Measurements from ENCODE around the gene LASP1NB.
A peak's percentile ranks its signal among the peaks of the same experiment; 100 is the strongest.
"Not testable (repeated sequence)": the region's sequence is repeated elsewhere in the genome, so short reads cannot be mapped to it uniquely, and the experiment has no call there.

Gene LASP1NB

DNA sequence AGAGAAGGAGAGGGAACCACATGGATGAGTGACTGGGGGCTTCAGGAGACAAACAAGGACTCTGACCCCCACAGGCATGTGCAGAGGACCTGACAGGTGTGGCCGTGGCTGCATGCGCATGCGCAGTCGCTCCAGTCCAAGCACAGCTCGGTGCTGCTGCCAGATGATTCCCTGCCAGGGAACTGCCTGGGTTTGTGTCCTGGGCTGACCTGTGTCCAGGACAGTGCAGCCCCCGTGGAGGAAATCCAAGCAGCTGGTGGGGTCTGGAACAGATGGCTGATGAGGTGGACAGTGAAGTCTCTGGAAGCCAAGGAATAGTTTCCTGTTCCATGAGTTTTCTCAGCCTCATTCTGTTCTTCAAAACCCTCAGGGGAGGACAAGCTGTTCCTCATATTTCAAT is 28.2 kb upstream of the LASP1NB start:
- DNase-seq (ENCODE audit: low read depth in 2 of 2) = no peak

DNA sequence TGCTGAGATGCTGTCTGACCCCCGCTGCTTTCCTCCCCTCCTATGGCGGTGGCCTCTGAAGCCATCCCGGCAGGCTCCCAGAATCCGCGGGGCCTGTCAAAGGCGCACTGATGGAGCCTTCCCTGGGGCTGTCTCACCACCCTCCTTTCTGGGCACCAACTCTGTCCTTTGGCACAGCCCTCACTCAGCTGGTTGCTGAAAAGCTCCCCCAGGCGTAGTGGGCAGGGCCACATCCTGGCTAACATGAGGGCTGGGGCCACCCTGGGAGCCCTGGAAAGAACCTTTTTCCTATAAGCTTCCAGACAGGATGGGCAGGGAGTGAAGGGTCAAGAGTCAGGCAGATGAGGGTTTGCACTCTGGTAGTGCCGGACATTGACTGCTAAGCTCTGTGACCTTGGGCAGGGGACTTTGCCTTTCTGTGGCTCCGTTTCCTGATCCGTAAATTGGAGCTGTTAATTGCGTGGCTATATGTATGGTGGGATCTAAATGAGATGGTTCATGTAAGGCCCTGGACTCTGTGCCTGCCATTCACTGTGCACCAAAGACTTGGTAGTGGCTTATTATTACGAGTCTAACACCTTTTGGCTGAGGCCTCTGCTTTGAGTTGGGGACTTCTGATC is 27.6 kb upstream of the LASP1NB start:
- no peak for DNase-seq (ENCODE audit: low read depth in 2 of 2)

DNA sequence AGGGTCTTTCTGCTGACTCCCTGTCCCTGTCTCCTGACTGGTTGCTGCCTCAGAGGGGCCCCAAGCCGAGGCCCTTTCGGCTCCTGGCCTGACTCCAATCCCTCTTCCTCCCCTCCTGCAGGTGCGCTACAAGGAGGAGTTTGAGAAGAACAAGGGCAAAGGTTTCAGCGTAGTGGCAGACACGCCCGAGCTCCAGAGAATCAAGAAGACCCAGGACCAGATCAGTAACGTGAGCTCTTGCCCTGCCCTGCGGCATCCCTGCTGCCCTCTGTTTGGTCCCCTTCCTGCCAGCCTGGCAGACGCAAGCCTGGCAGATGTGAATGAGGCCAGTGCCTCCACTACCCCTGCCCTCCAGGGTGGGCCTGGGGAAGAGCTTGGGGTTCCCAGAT is 27.1 kb upstream of the LASP1NB start:
- no peak for DNase-seq (ENCODE audit: low read depth in 2 of 2)

DNA sequence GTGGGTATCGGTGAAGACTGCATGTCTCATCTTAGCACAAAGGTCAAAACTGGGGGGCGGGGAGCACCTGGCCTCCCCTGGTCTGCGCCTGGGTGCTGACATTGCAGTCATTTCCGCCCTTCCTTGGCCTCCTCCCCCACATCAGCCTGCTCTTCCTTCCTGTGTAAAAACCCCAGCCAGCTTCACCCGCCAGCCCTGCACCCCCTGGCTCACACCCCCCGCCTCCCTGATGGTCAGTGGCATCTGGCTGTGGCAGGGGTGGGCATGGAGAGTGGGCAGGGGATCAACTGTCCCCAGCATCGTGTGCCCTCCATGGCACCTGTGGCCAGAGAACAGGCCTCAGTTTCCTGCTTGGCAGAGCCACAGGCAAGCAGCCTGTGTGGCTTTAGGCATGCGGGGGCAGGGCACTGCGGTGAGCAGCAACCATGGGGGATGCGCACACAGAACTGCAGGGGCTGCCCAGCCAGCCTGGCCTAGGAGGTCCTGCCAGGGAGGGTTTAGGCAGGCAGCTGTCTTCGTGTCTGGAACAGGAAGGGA is 26.5 kb upstream of the LASP1NB start:
- DNase-seq (ENCODE audit: low read depth in 2 of 2) = peak; percentile 56 to 68

DNA sequence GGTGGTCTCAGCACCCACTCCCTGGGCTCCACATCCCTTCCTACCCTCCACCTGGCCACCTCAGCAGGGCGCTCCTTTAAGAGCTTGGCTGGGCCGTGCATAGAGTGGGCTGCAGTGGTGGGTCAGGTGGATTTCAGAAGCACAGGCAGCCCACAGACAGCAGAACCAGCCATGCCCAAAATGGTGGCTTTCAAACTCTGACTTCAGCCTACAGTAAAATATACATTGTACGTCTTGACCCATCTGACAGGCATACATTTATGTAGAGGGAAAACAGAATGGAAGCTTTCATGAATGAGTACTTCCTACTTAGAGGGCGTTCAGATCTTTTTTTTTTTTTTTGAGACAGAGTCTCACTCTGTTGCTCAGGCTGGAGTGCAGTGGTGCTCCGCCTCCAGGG is 26.0 kb upstream of the LASP1NB start:
- DNase-seq (ENCODE audit: low read depth in 2 of 2) = no peak

DNA sequence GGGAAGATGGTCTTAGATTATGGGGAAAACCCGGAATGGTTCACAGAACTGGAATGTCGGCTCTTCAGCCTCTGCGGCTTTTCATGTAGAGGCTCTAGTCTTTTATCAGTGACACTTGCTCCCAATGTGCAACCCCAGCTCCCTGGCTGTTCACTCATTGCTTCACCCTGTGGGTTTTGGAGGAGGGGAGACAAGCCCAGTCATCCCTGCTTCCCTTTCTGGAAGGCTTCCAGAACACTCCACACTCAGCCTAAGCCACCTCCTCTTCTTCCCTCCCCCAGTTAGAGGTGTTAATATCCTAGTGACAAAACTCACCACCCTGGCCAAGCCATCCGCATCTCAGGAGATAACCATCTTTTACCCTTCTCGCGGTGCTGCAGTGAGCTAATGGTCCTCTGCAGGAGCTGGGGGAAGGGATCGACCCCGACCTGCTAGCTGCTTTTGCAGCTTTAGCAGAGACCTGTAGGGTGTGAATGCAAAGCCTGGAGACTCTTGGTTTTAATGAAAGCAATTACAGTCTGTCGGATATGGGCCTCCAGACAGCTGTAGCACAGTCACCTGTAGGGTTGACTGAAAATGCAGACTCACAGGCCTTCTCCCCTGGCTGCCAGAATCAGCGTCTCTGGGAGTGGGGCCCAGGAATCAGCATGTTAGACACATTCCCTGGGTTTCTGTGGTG is 24.3 kb upstream of the LASP1NB start:
- no peak for DNase-seq (ENCODE audit: low read depth in 2 of 2)

DNA sequence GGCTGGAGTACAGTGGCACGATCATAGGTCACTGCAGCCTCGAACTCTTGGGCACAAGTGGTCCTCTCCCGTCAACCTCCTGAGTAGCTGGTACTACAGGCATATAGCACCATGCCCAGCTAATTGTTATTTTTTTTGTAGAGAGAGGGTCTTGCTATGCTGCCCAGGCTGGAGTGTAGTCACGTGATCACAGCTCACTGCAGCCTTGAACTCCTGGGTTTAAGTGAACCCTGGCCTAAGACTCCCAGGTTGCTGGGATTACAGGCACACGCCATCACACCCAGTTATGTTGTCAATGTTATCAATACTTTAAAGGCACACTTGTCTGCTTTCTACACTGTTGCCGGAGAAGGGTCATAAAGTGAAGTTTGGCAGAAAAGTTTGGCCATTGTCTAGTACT is 22.0 kb upstream of the LASP1NB start:
- no peak for DNase-seq (ENCODE audit: low read depth in 2 of 2)

DNA sequence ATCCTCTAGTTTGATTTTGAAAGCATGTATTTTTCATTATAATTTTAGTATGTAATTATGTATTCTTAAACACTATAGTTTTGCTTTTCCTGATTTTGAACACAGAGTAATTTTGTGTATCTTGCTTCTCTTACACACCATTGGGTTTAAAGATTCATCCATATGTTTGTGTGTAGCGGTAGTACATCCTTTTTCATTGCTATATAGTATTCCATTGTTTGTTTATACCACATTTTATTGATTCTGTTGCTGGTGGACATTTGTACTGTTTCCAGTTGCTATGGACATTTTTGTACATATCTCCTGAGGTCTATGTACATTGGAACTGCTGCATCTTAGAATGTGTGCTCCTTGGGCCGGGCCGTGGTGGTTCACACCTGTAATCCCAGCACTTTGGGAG is 20.5 kb upstream of the LASP1NB start:
- no peak for DNase-seq (ENCODE audit: low read depth in 2 of 2)

DNA sequence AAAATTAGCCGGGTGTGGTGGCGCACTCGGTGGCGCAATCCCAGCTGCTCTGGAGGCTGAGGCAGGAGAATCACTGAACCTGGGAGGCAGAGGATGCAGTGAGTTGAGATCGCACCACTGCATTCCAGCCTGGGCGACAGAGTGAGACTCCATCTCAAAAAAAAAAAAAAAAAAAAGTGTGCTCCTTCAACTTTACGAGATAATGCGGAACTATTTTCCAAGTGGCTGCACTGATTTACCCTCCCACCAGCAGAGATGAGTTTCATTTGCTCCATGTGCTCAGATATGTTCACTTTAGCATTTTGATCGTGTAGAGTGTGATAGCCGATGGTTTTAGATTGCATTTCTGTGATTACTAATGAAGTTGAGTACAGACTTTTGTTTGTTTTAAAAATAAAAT is 20.0 kb upstream of the LASP1NB start:
- DNase-seq (ENCODE audit: low read depth in 2 of 2) = no peak

DNA sequence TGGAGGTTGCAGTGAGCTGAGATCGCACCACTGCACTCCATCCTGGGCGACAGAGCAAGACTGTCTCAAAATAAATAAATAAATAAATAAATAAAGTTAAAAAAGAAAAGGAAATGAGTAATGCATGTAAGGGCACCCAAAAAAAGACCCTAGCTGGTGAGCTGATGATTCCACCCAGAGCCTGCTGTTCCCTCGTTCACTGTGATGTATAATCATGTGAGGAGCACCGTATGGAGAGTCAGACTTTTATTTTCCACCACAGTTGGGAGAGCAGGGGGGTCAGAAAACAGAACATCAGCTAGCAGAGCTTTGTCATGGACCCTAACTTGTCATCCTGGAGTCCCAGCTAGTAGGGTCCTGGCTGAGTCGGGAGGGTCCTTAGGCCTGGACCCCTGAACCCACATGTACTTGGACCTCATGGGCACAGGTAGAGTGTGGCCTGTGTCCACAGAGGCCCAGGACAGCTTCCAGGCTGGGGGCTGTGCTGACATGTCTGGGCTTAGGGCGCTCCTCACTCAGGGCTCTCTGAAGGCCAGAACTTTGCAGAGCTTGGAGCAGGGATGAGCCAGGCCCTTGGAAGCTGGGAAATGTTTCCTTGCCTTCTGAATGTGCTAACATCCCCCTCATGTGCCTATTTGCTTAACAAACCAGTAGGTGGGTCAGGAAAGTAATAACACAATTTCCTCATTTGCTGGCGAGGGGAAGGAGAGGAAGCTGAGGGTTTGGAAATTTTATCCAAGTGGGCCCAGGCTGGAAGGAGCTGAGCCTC is 18.8 kb upstream of the LASP1NB start:
- no peak for DNase-seq (ENCODE audit: low read depth in 2 of 2)

DNA sequence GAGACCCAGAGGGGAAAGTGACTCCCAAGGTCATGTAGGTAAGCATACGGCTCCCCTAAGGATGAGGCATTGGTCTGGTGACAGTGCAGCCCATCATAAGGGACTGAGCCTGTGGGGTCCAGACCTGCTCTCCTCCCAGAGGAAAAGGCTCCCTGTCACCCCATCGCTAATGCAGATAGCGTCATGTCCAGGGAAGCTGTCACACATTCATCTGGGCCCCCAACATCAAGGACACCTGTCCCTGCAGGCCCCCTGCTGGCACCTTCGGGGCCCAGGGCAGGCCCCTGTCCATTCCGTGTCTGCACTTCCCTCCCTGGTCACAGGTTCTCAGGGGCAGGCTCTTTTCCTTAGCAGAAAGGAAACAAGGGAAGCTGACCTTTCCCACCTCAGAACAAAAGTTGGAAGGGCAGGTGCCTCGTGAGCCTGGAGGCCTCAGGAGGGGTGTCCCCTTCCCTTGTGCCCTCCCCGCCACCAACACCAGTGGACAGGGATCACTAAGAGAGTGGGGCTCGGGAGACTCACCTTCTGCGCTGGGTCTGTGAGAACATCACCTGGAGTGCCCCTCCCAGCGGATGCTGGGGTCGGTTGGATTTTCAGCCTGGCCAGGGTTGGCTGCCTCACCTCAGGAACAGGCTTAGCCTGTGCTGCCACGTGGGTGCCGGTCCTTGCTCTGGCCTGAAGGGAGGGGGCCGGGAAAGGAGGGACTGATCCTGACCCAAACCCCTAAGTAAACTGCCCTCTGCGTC is 17.3 kb upstream of the LASP1NB start:
- no peak for DNase-seq (ENCODE audit: low read depth in 2 of 2)

DNA sequence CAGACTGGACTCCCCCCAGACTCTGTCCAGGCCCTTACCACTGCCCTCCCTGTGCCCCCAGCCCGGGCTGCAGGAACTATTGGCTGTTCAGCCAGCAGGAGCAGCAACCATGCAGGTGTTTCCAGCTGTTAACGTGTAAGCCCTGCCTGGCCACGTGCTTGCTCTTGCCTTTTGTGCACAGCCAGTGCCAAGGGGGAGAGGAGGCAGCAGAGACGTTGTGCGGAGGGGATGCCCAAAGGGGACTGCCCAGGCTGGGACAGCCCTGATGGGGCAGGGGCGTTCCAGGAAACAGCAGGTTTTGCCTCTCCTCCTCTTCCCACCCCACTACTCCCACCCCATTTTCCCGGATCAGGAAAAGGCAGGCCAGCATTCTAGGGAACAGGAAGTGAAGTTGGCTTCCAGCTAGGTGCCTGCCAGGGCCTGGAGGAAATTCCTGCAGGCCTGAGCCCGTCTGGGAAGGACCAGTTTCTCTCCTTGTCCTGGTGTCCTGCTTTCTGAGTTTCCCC is 16.7 kb upstream of the LASP1NB start:
- DNase-seq (ENCODE audit: low read depth in 2 of 2) = no peak

DNA sequence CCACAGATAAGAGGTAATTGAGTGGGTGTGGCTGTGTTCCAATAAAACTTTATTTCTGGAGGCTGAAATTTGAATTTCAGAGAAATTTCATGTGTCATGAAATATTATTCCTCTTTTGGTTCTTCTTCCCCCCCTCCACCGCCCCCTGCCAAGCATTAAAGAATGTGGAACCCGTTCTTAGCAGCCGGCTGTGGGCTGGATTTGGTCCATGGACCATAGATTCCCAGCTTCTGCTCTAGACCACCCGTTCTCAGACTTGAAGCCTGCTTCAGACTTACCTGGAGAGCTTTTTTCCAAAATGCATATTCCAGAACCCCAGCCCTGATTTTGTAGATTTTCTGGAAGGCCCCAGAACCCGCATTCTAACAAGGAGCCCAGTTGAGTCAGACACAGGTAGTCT is 15.1 kb upstream of the LASP1NB start:
- DNase-seq (ENCODE audit: low read depth in 2 of 2) = no peak

DNA sequence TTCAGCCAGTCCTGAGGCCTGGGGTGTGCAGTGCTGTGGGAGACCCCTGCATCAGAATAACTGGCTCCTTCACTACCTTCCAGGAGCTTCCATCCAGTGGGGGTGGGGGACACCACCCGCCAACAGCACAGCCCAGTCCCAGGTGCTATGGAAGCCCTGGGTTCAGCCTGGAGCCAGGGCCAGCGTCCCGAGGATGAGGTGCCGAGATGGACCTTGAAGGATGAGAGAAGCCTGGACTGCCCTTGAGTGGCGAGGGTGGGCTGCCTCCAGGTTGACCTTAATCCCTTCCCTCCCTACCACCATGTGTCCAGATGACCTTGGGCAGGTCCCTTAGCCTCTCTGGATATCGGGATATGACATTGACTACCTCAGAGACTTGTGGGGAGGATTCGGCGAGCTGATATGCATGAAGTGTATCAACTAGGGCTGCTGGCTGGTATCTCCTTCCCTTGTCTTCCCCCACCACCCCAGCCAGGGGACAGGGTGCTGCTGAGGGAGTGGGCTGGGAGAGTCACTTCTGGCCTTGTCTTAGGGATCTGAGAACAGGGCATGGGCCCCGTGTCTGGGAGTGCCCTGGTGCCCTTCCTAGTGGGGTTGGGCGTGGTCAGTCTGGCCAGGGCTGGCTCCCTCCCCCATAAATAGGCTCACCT is 14.2 kb upstream of the LASP1NB start:
- DNase-seq (ENCODE audit: low read depth in 2 of 2) = no peak

DNA sequence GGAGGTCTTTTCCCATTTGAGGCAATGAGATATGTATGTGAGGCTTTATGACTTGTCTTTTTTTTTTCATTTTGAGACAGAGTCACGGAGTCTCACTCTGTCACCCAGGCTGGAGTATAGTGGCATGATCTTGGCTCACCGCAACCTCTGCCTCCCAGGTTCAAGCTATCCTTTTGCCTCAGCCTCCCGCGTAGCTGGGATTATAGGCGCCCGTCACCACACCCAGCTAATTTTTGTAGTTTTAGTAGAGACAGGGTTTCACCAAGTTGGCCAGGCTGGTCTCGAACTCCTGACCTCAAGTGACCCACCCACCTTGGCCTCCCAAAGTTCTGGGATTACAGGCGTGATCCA is 13.7 kb upstream of the LASP1NB start:
- DNase-seq (ENCODE audit: low read depth in 2 of 2) = not testable (repeated sequence)

DNA sequence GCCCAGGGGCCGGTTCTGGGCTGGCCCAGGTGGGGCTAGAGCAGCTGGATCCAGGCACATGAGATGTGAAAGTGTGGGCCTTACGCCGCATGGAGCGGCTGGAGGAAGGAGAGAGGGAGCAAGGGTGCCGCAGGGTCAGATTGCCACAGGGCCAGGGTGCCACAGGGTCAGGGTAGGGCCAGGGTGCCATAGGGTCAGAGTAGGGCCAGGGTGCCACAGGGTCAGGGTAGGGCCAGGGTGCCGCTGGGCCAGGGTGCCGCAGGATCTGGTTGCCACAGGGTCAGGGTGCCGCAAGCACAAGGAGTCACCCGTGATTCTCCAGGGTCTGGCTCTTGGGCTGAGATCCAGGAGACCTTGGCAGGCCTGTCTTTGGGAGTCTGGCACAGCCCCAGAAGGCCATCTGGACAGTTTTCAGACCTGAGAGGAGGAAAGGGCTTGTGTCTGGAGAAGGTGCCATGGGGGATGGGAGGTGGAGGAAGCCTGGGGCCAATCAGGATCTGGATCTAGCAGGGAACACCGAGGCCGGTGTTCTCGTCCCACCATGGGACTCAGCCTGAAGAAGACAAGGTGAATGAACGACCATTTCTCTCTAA is 13.1 kb upstream of the LASP1NB start:
- no peak for DNase-seq (ENCODE audit: low read depth in 2 of 2)

DNA sequence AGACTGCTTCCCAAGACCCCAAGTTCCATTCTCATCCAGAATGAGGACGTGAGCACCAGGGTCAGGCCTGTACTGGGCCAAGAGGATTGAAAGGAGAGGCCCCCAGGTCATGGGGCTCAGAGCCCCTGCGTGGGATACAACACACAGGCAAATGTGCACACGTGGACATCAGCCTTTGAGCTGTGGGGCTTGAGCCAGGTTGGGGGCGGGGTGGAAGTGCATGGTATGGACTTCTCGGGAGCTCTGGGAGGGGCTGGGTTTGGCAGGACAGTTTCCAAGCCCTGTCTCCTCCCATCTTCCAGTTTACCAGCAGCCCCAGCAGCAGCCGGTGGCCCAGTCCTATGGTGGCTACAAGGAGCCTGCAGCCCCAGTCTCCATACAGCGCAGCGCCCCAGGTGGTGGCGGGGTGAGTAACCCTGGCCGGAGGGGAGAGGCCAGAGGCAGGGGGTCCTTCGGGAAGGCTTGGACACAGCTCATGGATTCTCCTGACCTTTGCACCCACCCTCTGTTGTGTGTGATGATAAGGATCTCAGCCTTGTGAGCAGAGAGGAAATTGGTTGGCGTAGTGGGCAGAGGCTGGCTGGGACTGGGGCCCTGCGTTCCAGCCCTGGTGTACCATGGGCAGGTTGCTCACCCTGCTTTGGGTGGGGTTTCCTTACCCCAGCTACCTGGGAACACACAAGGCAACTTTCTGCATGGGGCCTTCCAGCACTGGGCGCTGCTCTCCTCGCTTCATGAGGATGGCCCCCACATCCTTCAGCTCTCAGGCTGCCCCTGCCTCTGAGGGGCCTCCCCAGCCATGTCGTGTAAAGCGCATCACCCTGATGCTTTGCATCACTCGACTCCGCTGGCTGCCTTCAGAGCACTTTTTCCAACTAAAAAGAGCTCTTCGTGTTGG is 10.4 kb upstream of the LASP1NB start:
- DNase-seq (ENCODE audit: low read depth in 2 of 2) = no peak

DNA sequence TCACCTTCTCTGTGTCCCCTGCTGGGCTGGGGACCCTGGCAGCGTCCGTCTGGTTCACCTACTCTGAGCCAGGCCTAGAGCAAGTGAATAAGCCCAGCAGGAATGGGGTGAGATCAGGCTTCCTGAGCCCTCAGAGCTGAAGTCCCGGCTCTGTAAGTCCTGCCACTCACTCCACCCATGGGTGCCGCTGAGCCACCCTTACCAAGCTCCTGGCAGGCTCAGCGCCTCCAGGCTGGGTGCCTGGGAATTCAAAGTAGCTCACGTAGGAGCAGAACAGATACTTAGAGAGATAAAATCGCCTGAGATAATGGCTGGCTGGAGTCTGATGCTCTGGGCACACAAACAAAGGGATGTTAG is 9.8 kb upstream of the LASP1NB start:
- no peak for DNase-seq (ENCODE audit: low read depth in 2 of 2)

DNA sequence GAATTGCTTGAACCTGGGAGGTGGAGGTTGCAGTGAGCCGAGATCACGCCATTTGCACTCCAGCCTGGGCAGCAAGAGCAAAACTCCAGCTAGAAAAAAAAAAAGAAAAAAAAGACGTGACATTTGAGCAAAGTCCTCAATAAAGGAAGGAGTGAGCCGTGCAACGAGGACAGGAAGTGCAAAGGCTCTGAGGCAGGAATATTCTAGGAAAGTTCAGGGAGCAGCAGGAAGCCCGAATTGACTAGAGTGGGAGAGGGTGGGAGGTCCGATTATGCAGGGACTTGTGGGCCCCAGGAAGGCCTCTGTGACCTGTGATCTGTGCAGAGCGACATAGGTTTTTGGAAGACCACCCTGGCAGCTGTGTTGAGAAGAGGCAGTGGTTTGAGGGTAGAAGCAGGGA is 8.6 kb upstream of the LASP1NB start:
- no peak for DNase-seq (ENCODE audit: low read depth in 2 of 2)

DNA sequence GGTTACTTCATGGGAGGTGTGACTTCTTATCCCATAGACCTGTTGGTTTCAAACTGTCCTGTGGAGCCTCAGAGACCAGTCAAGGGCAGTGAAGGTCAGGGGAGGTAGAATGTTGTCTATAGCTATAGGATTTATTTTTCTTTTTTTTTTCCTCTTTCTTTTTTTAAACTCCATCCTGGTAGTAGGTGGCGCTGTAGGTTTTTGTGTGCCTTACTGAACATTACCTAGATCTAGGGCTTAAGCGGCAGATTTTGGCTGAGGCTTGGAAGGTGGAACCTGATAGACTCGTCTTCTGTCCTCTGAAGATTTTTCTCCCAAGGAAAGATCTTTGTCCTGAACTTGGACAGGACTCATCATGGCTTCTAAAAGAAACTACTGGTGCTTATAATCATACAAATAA is 8.2 kb upstream of the LASP1NB start:
- no peak for DNase-seq (ENCODE audit: low read depth in 2 of 2)
